GM12875 (cell line): ENCODE results near the gene CCDC34.

ENCODE experiments used
- H3K4me3 ChIP-seq: one replicate; pipeline ENCODE4 v1.5.1; 2011; ENCODE audit warnings: low read depth, low read length, control low read depth
- TF ChIP-seq, protein P1 (sequence below): IDR thresholded peaks from 2 replicates; pipeline ENCODE4 v1.5.1; 2011; ENCODE audit warnings: low read depth, mild to moderate bottlenecking, control low read depth, inconsistent platforms, low read length, moderate library complexity, borderline replicate concordance; ENCODE audit not compliant: insufficient read depth

CCDC34 gene

GRCh38 chr11:27354359-27354965 lies 8.6 kb downstream of the CCDC34 start:
- no peak overlapping the region for H3K4me3 ChIP-seq
- TF ChIP-seq, protein P1, sequence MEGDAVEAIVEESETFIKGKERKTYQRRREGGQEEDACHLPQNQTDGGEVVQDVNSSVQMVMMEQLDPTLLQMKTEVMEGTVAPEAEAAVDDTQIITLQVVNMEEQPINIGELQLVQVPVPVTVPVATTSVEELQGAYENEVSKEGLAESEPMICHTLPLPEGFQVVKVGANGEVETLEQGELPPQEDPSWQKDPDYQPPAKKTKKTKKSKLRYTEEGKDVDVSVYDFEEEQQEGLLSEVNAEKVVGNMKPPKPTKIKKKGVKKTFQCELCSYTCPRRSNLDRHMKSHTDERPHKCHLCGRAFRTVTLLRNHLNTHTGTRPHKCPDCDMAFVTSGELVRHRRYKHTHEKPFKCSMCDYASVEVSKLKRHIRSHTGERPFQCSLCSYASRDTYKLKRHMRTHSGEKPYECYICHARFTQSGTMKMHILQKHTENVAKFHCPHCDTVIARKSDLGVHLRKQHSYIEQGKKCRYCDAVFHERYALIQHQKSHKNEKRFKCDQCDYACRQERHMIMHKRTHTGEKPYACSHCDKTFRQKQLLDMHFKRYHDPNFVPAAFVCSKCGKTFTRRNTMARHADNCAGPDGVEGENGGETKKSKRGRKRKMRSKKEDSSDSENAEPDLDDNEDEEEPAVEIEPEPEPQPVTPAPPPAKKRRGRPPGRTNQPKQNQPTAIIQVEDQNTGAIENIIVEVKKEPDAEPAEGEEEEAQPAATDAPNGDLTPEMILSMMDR, result no peak

DNA sequence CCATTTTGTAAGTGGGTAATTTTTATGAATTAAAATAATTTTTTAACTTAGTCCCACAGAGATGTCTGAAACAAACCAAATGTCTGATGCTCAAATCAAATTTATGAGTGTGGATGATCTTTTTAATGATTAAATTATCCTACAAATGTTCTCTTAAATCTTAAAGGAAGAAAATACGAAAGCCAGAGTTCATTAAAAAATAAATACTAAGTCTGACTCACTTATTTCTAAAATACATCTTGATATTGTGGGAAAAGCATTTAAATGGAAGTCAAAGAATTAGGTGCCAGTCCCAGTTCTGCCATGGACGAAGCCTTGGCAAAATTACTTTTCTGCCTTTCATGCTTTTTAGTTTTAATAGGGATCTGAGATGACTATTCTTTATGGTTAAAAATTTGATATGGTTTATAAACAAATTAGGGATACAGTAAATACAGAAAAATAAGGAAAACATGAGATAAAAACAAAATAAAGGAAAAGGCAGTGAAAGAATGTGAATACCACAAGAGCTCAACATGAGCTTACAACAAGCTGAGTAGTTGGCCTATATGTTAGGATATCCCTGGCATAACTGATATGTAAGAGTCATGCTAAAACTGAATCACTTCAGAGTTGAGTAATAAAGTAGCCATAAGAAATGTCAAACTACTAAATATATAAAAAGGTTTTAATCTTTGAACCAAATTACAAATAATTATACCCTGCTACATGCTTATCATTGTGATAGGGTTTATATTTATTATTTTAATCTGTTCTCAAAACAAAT lies 9.2 kb downstream of the CCDC34 start:
- TF ChIP-seq, protein P1, result no peak
- no peak overlapping the region for H3K4me3 ChIP-seq

DNA sequence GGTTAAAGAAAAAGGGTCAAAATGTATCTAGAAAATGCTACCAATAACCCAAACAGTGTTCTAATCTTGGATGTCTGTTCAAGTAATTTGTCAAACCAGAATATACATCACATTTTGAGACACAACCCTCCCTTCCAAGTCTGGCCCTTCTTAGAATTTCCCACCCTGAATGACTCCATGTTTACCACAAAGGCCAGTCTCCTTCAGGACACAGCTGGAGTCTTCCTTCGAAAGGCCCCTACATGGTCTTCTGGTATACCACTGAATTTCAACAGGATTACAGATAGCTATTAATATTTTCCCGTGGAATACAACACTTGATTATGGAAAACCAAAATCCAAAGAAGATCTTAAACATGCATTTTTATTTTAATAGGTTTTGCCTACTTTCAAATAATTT lies 10.2 kb downstream of the CCDC34 start:
- TF ChIP-seq, protein P1, result no peak
- no peak overlapping the region for H3K4me3 ChIP-seq

DNA sequence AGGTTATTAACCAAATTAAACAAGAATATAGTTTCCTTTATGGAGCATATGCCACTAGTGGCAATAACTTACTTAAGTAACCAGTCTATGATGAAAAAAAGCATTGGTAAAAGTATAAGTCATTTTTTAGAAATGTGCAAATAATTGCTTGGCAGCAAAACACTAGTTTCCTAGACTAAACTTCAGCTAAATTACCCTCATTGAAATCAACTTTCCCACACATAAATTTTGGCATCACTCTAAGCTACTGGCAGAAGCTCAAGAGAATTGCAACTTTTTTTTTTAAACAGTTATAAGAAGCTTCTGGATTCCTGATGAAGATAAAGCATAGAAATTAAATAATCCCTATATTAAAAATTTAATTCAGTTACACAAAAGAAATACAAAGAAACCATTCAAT lies 12.5 kb downstream of the CCDC34 start:
- TF ChIP-seq, protein P1, result no peak

DNA sequence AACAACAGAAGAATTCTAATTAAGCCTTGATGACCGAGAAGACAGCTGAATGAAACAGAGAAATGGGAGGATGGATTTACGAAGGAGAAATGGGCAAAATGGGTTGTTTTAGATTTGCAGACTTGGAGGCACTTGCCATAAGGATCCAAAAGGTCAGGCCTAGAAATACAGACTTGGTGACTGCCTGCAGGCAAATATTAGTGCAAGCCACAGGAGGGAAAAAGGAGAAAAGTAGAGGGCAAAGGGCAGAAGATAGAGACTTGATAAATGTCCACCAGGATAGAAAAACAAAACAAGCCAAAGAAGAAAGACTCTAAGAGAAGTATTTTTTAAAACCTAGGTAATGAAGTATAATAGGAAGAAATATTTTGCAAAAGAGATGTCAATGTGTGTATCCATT lies 13.1 kb downstream of the CCDC34 start:
- no peak overlapping the region for H3K4me3 ChIP-seq
- TF ChIP-seq, protein P1, result no peak

More for the DNA sequence above, 12.5 kb downstream of the CCDC34 start:
- H3K4me3 ChIP-seq, result no peak overlapping the region

DNA sequence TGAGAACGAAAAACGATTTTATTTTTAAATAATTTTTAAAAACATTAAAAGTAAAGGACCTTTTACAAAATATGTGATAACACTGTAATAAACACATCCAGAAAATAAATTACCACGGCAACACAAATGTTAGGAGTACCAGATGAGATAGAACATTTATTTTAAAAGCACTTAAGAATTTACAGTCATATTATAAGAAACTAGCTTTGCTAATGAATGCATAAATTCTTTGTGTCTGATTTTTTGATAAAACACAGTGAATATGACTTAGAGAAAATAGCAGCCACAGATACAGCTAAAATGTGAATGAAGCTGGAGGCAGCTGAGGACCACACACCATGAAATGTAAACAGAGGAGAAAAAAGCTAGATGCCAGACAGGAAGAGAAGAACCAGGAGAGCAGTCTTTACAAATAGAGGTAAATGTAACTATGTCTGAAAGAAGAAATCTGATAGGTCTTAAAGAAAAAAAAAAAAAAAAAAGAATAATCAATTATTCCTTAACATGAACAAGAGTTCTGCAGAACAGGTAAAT lies 14.6 kb downstream of the CCDC34 start:
- TF ChIP-seq, protein P1, result no peak
- no peak overlapping the region for H3K4me3 ChIP-seq
